Subcutaneous adipose tissue (tissue), 4 donors: ENCODE measurements around the gene CFAP58. TPM values are rescaled to one million over a fixed set of nuclear protein-coding genes. Genes with fewer than 3 reads are reported as not detected.

Experiments
- total RNA-seq, 4 donors: library from RNA; depleted of rRNA; stranded (reverse); fragments of >200 nt; gene quantifications; one replicate each; pipeline ENCODE4 v1.1.0, GENCODE V29; 2016
- TF ChIP-seq, protein P1 (sequence below): fragments of 450-650 bp; IDR thresholded peaks from one replicate; pipeline ENCODE4 v1.5.1; 2016; ENCODE audit warnings: low read depth, mild to moderate bottlenecking, control low read depth, antibody characterized with exemption, moderate library complexity

CFAP58 gene
- under 1 TPM; 0.16 to 0.66 (median 0.26) TPM for total RNA-seq

DNA sequence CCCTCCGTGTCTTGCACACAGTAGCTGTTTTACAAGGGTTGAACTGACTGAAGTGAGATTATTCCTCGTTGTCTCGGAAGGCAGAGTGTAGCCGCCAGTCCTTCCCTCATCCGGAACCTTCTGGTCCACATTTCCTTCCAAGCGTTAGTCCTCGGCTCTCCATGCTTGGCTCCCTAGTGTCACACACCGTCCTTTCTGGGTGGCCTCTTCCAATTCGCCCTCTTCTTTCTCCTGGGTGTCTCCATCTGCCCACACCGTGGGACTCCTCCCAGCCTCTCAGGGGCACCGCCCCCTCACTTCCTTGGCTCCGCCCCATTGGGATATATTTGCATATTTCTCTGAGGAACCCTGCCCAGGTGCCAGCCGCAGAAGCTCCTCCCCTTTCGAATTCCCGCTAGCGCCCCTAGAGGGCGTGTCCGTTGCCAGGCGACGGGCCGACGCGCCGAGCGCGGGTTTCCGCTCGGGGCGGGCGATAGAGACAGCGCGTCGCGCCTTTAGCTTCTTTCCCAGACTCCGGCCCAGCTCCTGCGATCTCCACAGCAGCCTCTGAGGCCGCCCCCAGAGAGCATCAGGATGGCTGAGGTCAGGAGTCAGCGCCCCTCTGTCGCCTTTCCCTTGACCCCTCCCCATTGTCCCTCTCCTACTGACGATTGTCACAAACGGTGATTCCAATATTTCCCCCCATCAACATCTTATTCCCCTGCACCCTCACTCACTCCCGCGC lies at the start of gene CFAP58:
TSS of gene CFAP58 (plus strand) at position 509 of the 724 bp plus-strand sequence. CDS start at position 574, 65 bp downstream.
- TF ChIP-seq, protein P1, sequence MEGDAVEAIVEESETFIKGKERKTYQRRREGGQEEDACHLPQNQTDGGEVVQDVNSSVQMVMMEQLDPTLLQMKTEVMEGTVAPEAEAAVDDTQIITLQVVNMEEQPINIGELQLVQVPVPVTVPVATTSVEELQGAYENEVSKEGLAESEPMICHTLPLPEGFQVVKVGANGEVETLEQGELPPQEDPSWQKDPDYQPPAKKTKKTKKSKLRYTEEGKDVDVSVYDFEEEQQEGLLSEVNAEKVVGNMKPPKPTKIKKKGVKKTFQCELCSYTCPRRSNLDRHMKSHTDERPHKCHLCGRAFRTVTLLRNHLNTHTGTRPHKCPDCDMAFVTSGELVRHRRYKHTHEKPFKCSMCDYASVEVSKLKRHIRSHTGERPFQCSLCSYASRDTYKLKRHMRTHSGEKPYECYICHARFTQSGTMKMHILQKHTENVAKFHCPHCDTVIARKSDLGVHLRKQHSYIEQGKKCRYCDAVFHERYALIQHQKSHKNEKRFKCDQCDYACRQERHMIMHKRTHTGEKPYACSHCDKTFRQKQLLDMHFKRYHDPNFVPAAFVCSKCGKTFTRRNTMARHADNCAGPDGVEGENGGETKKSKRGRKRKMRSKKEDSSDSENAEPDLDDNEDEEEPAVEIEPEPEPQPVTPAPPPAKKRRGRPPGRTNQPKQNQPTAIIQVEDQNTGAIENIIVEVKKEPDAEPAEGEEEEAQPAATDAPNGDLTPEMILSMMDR, result no peak

DNA sequence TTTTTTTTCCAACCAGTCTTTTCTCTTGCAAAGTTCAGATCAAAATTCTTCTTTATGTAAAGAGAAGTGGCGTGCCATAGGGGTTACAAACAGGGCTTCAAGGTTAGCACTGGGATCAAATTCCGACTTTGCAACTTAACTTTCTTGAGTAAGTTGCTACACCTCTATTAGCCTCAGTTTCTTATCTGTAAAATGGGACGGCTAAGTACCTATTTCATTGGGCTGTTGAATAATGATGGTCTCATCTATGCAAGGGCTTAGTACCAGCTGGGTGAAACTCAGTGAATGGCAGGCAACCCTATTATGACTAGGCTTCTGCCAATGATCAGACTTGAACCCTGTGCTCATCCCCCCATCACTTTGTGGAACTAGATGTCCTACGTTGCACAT lies 49.3 kb upstream of the CFAP58 start:
- TF ChIP-seq, protein P1, result no peak

DNA sequence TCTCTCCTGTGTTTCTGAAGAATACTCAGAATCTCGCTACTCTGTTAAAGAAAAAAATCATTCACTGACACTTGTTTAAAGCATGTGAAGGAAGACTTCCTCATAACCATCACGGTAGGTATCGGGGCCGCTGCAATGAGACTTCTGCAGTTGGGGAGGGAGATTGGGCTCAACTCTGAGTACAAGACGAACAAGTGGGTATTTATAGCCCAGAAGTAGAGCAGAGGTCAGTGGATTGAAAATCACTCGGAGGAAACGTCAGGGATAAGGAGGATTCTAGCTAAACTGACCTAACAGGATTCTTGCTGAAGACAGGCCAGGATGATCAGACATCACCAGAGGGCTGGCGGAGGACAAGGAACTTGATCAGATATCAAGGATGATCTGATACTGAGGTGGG lies 48.7 kb upstream of the CFAP58 start:
- TF ChIP-seq, protein P1, result no peak

- TF ChIP-seq, protein P1, result no peak
Observed at GRCh38 chr10:104306897-104307296, 46.7 kb upstream of the CFAP58 start.

GRCh38 chr10:104307576-104308438 lies 45.8 kb upstream of the CFAP58 start:
- TF ChIP-seq, protein P1, result no peak

GRCh38 chr10:104308439-104308903 lies 45.2 kb upstream of the CFAP58 start:
- TF ChIP-seq, protein P1, result no peak
